ENCODE results near the gene RINL. TPM values are rescaled to one million over a fixed set of nuclear protein-coding genes. Genes with fewer than 3 reads are reported as not detected.
"Not testable (repeated sequence)": the region's sequence is repeated elsewhere in the genome, so short reads cannot be mapped to it uniquely, and the experiment has no call there.

The RINL gene
- total RNA-seq, 1 donor from 2014 or later = 11.7 TPM

DNA sequence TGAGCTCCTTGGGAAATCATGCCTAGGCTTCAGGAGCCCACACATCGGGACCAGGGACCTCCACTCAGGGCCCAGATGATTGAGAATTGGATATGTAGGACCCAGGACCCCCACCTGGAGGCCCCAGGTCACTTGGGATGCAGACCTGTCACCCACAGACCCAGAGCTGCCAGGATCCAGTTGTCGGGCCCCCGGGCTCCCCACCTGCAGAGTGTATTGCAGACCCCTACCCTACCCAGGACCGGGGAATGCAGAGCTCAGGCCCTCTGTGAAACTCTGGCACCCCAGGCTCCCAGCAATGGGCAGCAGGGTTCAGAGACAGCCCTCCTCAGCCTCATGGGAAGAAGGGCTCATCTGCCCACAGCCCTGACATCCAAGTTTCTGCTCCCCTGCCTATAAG lies 27.5 kb upstream of the RINL start:
- DNase-seq (ENCODE audit: low read depth, low spot score) = no peak

DNA sequence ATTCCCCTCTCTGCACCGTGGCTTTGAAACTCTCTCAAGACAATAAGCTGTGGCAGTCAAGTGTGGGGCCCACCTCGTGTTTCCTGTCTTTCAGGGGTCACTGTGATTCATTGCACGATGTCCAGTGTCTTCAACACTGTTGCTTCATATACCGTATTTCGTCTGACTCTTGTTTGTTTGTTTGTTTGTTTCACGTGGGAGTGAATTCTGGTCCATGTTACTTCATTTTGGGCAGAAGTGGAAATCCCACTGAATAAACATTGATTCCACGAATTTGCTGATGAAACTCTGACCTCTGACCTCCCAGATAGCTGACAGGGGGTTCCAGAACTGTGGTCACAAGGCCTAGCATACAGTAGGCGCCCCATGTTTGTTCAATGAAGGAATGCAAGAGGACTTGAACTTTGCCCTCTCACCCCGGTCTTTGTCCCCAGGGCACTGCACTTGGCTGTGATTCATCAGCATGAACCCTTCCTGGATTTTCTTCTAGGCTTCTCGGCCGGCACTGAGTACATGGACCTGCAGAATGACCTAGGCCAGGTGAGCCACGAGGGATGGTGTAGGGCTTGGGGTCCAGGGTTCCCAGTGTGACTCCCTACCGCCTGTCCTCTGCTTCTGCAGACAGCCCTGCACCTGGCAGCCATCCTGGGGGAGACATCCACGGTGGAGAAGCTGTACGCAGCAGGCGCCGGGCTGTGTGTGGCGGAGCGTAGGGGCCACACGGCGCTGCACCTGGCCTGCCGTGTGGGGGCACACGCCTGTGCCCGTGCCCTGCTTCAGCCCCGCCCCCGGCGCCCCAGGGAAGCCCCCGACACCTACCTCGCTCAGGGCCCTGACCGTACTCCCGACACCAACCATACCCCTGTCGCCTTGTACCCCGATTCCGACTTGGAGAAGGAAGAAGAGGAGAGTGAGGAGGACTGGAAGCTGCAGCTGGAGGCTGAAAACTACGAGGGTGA lies 26.8 kb upstream of the RINL start:
- no peak for DNase-seq (ENCODE audit: low read depth, low spot score)

DNA sequence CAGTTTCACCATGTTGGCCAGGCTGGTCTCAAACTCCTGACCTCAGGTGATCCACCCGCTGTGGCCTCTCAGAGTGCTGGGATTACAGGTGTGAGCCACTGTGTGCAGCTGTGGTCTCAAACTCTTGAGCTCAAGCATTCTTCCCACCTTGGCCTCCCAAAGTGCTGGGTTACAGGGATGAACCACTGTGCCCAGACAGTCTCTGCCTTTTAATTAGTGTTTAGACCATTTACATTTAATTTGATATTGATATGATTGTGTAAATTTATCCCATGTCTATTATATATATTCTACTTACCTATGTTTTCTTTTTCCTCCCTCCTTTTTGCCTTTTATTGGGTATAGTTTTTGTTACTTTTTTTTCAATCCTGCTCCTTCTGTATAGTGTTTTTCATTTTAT lies 23.6 kb upstream of the RINL start:
- no peak for DNase-seq (ENCODE audit: low read depth, low spot score)

DNA sequence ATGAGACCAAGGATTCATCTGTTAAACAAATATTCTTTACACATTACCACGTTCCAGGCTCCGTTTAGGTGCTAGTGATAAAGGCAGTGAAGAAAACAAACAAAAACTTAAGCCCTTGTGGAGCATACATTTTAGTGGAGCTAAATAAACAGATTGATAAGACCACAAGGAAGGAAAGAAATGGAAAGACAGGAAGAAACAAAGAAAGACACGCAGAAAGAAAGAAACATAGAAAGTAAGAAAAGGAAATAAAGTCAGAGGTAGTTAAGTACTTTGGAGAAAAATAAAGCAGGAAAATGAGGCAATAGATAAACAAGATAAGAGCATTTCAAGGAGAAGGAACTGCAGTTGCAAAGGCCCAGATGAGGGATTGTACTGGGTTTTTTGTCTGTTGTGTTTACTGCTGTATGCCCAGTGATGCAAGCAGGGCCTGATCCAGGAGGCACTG lies 22.7 kb upstream of the RINL start:
- DNase-seq (ENCODE audit: low read depth, low spot score) = no peak

DNA sequence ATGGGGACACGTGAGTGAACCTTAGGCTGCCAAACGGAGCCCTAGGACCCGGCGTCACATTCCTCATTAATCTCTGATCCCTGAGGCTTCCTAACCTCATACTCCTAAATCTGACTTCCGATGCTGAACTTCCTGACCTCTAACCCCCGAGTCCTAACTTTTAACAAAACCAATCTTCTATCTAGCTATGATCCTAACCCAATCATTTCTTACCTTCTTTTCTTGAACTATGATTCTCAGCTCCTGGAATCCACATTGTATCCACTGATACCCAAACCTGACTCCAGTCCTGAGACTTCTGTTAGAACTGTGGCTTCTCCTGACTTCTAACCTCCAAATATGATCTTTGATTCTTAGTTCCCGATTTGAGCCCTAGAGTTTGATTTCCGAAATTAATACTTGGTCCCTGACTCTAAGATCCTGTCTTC lies 22.1 kb upstream of the RINL start:
- no peak for DNase-seq (ENCODE audit: low read depth, low spot score)

DNA sequence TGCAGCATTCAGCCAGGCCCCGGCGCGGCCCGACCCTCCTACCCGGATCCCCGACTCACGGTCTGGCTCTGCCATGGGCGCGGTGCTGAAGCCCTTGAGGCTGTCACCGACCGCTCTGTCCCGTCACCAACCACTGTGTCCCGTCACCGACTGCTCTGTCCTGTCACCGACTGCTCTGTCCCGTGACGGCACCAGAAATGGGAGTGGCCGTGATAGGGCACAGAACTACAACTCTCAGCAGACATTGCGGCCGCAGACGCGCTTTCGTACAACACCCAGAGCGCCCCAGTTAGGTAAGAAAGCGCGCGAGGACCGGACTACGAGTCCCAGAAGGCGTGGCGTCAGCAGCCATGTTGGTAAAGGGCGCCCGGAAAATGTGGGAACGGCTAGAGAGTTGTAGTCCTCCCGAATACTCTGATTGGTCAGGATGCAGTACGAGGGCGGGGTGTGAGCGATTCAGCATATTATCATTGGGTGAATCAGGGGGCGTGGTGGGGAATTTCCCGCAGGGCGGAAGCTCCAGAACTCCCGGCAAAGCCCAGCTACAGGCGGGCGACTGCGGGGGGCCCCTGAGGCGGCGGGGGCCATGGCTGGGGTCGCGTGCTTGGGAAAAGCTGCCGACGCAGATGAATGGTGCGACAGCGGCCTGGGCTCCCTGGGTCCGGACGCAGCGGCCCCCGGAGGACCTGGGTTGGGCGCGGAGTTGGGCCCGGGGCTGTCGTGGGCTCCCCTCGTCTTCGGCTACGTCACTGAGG lies 21.5 kb upstream of the RINL start, which contains the start of the genes NFKBIB and SIRT2:
Gene NFKBIB, plus strand, starts transcription at position 523 of the 755 bp plus-strand sequence. Its CDS starts 64 bp downstream, at position 587.
Gene SIRT2, minus strand, starts transcription at position 172 of the 755 bp plus-strand sequence. Its CDS starts 97 bp downstream, at position 75.
- peak; percentile 99 for DNase-seq (ENCODE audit: low read depth, low spot score)

DNA sequence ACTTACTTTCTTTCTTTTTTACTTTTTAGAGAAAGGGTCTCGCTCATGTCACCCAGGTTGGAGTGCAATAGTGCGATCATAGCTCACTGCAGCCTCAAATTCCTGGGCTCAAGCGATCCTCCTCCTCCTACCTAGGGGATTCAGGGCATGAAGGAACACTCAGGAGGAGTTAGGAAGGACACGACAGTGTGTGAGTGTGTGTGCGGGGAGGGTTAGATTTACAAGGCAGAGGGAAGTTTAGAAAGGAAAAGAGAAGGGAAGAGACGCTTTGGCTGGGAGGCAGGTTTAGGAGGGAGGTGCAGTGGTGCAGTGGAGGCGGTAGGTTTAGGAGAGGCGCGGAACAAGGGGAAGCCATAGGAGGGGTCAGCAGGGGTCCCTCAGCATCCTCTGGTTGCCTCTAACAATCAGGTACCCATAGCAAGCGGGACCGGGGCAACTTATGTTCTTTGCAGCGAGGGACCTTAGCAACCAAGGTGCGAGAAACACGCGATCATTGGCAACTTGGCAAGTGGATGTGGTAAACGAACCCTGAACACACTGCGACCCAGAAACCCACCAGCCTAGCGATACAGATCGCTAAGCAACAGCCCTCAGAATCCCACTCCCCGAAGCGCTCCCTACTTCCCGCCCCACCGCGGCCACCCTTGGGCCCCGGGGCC lies 20.8 kb upstream of the RINL start:
- no peak for DNase-seq (ENCODE audit: low read depth, low spot score)

DNA sequence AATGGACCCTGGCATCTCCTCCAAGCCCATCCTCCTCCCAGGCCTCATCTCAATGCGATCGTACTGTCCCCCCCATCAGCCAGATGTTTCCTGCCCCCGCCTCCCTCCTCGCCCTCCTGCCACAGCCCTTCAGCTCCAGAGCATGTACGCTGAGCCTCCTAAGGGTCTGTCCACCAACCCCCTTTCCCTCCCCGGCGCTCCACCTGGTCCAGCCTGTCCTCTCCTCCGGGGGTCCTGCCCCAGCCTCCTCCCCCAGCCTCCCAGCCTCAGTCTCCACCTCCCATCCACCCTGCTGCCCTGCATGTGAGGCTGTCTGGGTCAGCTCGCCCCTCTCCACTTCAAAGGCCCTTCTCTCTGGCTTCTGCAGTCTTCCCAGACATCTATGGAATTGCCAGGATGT lies 16.9 kb upstream of the RINL start:
- no peak for DNase-seq (ENCODE audit: low read depth, low spot score)

DNA sequence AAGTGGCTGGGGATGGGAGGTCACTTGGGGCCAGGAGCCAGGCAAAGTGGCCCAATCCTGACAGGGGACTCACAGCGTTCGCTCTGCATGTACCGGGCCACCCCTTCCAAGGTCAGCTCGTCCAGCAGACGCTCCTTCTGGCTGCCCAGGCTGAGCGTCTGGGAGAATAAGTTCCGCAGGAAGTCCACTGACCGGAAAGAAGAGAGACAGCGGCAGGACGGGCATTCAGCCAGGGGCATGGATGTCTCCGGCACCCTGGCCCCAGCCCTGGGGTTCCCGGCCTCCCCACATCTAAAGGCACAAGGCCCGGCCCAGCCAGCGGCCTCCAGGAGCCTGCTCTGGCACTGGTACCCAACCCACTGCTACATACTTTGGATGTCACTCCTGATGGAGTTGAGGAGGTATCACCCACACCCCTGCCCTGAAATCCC lies 15.3 kb upstream of the RINL start:
- DNase-seq (ENCODE audit: low read depth, low spot score) = no peak

DNA sequence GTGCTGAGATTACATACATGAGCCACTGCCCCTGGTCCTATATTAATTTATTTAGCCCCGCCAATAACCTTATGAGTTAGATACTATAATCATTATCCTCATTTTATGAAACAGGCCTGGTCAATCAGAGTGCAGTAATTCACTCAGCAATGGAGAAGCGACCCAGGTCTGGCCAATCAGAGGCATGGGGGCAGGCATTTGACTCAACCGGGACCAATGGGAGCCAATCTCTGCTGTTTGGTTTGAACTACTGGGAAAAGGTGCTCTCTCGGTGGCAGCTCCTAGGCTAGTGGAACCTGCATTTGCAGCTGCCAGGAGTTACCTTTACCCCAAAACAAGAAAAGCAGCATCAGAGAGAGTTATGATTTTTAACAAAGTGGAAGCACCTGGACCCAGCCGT lies 14.8 kb upstream of the RINL start:
- DNase-seq (ENCODE audit: low read depth, low spot score) = no peak

DNA sequence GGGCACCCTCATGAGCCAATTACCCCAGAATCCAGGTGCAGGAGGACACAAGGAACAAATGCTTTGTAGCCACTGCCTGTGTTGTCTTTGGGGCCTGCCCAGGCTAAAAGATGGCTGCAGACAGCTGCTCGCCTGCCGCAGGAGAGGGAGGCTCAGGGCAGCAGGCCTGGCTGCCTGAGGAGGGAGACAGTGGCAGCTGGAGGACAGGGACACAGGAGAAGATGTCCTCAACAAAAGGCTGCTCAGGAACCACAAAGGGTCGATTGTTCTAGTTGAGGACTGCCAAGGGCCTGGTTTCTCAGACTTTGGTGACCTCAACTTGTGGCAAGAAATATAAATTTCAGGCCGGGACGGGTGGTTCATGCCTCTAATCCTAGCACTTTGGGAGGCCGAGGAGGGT lies 13.7 kb upstream of the RINL start:
- DNase-seq (ENCODE audit: low read depth, low spot score) = no peak

DNA sequence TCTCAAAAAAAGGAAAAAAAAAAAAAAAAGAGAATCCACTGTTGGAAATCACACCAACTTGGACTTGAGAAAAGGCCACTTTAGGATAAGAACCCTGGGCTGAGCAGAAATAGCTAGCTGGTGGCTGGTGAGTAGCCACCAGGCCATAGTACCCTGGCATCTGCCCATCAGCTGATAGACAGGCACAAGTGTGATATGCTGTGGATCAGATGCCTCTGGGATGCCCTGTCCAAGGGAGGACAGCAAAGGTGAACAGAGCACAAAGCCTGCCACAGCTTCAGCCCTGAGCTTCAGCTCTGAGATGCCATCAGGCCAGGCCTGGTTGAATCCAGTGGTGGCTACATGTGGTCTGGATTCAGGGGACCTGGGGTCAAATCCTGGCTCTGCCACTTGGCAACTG lies 12.6 kb upstream of the RINL start:
- DNase-seq (ENCODE audit: low read depth, low spot score) = no peak

DNA sequence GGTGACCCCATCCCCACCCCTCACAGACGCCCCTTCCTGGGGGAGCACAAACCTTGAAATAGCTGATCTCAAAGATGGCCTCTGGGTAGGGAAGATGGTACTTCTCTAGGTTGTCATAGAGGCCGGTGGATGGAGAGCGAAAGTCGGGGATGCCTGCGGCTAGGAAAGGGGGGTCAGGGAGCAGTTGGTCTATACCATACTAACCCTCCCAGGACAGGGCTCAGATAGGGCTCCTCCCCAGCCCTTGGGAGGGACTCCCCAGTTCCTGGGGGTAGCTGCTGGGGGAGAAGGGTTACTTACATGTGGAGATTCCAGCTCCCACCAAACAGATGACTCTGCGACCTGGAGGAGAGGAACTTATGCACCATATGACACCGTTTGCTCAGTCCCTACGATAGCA lies 11.7 kb upstream of the RINL start:
- no peak for DNase-seq (ENCODE audit: low read depth, low spot score)

DNA sequence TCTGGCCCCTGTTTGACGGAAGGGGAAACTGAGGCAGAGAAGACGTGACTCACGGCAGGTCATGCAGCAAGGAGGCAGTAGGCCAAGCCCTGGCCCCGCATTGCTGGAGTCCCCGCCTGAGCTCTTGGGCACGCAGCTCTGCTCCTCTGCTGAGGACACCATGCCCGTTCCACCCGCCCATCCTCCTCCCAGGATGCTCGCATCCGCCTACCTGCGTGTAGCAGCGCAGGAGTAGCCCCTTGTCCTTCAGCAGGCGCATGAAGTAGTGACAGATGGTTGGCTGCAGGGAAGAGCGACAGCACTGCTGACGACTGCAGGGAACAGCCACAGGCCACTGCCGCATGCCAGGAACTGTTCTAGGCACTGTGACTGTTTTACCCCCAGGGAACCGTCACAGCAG lies 10.8 kb upstream of the RINL start:
- no peak for DNase-seq (ENCODE audit: low read depth, low spot score)

DNA sequence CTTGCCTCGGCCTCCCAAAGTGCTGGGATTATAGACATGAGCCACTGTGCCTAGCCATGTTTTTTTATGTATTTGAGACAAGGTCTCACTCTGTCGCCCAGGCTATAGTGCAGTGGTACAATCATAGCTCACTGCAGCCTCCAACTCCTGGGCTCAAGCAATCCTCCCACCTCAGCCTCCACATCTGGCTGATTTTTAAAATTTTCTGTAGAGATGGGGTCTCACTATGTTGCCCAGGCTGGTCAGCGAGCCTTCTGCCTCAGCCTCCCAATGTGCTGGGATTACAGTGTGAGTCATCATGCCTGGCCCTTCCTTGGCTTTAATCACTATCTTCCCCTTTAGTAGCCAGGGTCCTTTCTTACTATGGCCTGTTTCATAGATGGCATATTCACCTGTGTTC lies 6.6 kb upstream of the RINL start:
- DNase-seq (ENCODE audit: low read depth, low spot score) = not testable (repeated sequence)

DNA sequence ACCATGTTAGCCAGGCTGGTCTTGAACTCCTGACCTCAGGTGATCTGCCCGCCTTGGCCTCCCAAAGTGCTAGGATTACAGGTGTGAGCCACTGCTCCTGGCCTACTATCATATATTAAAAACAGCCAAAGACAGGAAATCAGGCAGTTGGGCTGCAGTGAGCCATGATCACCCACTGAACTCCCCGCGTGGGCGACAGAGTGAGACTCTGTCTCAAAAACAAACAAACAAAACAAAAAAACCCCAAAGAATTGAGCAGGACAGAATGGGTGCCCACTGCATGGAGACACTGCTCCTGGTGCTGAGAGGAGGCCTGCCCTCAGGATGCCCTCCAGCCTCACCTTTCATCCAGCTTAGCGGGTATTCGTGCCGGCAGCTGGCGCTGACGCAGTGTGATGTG lies 5.2 kb upstream of the RINL start:
- no peak for DNase-seq (ENCODE audit: low read depth, low spot score)

DNA sequence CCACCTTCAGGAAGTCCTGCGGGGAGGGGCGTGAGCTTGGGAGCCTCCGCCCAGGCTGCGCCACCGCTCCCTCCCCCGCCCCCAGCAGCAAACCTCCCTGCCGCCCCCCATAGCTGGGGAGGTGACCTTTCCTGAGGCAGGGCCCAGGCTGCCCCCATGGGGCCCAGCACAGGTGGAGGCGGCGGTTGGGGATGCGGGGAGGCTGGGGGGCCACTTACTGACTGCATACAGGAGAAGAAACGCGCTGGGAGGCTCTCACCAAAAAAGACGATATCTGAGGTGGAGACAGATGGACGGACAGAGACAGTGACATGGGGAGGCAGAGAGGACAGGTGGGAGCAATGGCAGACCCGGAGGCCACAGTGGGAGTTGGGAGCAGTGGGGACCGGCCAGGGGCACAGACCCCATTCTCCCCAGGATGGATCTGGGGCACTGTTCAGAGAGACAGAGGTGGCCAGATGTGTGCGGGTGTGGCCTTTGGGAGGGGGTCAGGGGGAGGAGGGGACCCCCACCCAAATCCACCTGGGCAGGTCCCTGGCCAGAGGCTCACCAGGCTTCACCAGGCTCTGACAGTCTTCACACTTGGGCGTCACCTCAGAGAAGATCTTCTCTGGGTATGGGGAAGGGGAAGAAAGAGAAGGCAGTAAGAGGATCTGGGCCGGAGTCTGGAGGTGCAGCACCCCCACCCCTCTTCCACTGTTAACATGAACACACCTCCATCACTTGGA lies 3.0 kb upstream of the RINL start:
- DNase-seq (ENCODE audit: low read depth, low spot score) = no peak

DNA sequence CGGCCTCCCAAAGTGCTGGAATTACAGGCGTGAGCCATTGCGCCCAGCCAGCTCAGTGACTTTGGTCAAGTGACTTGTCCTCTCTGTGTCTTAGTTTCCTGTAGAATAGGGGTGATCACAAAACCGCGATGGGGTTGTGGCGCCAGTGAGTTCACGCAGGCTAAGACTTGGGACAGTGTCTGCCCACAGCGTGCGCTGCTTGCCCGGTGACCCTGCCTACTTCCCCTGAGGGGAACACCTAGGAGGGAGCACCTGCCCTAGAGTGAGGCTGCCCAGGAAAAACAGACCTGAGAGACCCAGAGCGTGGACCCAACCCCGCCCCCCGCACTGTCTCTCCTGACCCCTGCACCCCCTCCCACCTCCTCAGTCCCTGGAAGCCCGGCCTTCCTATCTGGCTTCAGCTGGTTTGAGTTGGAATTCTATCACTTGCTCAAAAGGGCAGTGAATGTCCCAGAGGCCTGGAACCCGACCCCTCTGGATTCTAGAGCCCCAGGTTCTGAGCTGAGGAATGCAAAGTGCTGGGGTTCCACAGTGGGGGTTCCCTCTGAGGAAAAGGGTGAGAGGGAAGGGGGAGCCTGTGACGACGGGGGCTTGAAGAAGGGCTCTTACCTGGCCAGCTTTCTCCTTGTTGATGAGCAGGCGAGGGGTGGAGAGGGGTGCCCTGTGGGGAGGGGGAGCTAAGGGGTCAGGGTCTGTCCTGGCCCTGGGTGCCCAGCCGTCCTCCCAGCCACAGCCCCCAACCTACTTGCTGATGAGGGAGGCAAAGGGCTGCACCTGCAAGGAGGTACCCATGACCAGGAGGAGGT lies 2.2 kb upstream of the RINL start:
- no peak for DNase-seq (ENCODE audit: low read depth, low spot score)

DNA sequence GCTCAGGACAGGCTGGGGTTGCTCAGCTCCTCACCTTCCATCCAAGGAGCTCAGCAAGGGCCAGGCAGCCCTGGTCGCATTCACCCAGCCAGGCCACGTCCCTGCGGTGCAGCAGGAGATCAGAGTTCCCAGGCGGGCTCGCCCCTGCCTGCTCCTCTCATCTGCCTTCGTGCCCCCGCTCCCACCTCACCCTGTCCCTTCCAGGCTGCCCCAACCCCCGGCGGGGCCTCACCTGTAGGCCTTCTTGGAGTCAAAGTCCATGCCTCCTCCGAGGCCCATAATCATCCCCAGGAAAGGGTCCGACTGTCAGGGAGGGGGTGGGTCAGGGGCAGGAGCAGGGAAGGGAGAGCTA lies 1.3 kb upstream of the RINL start:
- DNase-seq (ENCODE audit: low read depth, low spot score) = no peak

Measured in pulmonary artery endothelial cell (primary cell).